Stimulated activated CD4-positive, alpha-beta T cell treated with anti-CD3 and anti-CD28 coated beads, Interleukin-2, amount 100 ng/mL, for 4 hours (primary cell): ENCODE data around the gene SDK2.
A peak's percentile ranks its signal among the peaks of the same experiment; 100 is the strongest.

Experiments
- DNase-seq: peaks from one replicate; pipeline ENCODE4 v3.0.0-alpha.2; 2020; ENCODE audit warnings: low read depth

Gene SDK2

DNA sequence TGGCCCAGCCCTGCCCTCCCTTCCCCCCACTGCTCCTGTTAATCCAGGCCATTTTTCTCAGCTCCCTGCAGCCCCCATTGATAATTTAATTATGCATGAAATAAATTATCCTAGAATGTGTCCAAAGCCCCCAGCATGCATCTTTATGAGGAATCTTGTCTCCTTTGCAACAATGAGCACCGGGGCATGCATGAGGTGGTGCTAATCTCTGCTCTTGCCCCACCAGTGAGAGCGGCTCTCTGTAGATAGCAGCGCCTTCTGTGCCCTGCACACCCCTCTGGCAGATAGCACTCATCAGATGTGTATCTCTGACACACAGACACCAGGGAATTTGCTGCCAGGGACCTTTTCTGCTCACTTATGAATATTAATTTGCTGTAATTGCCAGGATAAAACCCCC is 192.2 kb downstream of the SDK2 start:
- no peak for DNase-seq

DNA sequence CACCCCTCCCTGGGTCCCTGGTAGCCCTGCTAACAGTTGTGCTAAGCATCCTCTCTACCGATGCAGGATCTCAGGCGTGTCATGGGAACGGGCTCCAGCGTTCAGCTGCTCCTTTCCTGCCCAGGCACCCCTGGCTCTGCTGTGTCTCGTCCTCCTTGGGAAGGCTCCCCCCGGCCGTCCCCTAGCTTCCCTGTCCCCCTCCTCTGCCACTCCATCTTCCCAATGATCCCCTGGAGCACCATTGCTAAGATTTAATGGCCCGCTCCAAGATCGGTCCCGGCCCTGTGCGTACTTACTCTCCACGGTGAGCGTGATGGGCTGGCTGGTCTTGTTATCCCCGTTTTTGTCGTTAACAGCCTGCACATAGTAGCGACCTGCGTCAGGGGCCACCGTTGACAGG is 196.9 kb downstream of the SDK2 start:
- no peak for DNase-seq

DNA sequence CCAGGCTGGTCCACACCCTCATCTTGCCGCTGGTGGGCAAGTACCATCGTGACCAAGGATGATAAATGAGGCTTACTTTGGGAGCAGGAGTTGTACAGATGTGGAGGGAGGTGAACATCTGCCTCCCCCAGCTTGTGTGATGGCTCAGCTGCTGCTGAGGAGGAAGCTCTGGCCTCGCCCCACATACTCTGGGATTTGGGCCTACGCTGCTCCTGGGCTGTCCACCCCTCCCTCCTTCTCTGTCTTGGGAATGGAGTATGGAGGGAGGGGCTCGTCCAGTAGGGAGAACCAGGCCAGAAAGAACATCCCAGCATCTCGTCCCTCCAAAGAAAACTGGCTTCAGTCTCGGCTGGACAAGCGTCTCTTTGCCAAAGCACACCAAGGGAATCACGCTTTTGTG is 197.6 kb downstream of the SDK2 start:
- DNase-seq: no peak

DNA sequence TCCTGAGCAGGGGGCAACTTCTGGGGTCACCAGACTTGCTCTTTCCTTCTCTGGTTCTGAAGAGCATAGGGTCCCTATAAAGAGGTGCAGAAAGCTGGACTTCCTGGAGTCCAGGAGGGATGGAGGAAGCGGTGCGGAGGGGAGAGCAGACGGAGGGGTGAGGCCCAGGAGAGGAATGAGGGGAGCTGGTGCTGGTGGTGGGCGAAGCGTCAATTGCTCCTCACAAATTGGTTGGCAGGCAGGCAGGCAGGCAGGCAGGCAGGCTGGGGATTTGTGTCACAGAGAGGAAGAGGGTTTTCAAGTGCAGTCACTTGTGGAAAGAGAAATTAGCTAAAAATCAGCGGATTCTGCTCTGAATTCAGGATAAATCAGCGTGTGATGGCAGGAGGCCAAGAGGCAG is 198.8 kb downstream of the SDK2 start:
- no peak for DNase-seq

DNA sequence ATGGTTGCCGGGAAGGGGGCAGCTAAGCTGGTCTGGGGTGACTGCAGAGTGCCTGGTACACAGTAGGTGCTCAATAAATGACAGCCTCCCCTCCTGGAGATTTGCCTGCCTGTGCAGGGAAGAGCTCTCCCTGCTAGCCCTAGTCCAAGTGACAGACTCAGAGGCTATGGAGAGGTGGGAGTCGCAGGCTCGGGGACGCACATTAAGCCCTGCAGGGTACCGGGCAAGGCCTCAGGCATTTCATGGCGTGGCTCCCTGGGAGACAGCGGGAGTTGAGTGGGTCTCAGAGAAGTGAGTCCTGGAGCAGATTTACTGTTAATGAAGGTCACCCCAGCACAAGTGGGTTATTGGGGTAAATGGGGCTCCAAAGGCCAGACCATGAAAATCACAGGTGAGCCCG is 200.2 kb downstream of the SDK2 start:
- no peak for DNase-seq

DNA sequence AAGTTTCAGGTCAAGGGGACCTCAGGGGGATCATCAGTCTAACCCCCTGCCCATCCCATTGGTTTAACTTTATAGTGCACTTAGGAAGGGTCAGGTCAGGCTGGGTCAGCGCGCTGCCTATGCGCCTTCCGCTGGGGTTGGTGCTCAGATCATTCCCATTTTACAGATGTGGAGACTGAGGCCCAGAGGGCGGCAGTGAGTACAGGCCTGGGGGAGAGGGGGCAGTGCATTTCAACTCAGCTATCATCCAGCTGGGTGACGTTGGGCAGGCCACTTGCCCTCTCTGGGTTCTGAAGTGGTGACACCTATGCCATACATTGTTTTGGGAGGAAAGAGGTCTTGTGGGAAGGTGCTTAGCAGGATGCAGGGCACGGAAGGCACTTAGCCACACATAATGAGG is 204.6 kb downstream of the SDK2 start:
- DNase-seq: no peak

DNA sequence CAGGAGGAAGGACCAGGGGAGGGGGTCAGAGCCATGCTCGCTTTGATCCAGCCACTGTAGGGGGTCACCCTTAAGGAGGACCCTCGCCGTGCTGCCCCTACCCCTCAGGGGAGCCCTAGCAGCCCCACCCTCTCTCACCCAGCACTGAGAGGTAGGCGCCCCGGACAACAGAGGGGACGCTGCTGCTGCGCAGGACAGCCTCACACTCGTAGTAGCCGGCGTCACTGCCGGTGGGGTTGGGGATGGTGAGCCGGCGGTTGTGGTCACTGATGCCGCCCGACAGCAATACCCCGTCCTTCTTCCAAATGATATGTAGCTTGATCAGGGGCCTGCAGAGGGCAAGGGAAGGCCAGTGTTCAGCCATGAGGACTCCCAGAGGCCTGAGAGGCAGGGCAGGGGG is 206.4 kb downstream of the SDK2 start:
- DNase-seq: no peak

DNA sequence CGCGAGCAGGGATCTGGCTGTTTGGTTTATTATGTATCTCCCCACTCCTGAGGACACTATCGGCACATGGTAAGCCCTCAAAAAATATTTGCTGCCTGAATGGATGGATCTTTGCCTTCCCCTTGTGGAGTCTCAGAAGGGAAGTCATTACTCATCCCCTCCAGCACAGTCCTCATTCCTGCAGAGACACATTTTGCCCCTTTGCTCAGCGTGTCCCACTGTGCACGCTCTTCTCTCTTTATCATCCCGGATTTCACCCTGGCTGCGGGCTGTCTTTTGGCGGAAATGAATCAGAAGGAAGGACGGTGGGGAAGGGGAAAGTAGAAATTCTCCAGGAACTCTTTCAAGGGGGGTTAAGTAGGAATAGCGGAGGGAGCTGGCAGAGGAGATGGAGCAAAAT is 207.3 kb downstream of the SDK2 start:
- no peak for DNase-seq

DNA sequence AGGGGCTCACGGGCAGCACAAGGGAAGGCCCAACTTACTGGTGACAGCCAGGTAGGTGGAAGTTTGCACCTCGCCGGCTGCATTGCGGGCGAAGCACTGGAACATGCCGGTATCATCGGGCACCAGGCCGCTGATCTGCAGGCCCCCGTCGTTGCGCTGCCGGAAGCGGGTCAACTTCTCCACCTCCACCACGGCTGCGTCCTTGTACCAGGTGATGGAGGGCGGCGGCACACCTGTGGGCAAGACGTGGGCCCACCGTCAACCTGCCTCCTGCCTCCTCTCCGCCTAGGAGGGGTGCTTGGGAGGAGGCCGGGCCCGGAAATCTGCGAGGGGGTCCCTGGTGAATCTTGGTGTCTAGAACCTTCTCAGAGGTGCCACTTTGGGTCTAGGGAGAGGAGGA is 208.8 kb downstream of the SDK2 start:
- DNase-seq: no peak

DNA sequence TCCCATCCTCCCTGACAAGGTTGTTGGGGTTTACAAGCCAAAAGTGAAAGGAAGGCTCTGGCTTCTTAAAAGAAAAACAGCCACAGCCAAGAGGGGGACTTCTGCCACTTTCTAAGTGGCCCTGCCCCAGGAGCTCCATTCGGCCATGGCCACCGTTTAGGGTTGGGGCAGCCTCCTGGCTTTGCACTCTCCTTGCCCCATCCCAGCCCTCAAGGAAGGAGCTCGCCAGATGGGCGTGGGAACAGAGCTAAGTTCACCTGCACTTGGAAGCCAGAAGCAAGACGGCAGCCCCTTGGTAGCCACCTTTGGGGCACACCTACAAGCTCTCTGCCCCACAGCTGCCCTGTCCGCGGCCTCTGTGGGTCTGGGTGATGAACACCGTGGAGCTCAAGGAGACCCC is 210.1 kb downstream of the SDK2 start:
- no peak for DNase-seq

DNA sequence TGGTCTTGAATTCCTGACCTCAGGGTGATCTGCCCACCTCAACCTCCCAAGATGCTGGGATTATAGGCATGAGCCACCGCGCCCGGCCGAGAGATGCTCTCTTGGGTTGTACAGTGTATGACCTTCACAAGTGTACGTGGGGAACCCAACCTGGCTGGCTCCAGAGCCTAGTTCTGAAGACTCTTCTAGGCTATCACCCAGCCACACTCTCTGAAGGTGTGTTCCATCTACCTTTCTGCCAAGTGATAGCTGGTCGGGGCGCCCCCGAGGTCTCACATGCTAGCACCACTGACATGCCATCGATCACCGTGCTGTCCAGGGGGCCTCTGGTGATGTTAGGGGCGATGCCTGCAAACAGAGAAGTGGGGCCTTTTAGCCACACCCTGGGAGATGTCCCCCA is 210.7 kb downstream of the SDK2 start:
- no peak for DNase-seq

DNA sequence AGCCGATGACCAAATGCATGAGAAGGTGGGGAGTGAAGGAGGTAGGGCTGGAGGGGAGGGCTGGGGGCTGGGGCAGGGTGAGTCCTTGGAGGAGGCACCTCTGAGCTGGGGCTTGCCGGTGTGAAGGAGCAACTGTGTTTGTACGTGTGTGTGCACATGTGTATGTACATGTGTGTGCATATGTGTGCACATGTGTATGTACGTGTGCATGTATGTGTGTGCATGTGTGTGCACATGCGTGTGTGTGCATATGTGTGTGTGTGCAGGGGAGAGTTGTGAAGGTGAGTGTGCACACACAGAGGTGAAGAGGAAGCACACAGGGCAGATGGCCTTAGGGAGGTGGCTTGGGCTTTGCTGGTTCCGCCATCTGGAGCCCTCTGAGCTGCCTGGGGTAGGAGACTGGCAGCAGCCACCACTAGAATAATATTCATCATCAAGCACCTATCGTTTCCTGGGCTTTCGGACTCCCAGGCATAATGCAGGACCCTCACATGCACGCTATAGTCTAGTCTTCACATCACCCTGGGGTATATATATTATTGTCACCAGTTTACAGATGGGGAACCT is 211.5 kb downstream of the SDK2 start:
- DNase-seq: no peak

DNA sequence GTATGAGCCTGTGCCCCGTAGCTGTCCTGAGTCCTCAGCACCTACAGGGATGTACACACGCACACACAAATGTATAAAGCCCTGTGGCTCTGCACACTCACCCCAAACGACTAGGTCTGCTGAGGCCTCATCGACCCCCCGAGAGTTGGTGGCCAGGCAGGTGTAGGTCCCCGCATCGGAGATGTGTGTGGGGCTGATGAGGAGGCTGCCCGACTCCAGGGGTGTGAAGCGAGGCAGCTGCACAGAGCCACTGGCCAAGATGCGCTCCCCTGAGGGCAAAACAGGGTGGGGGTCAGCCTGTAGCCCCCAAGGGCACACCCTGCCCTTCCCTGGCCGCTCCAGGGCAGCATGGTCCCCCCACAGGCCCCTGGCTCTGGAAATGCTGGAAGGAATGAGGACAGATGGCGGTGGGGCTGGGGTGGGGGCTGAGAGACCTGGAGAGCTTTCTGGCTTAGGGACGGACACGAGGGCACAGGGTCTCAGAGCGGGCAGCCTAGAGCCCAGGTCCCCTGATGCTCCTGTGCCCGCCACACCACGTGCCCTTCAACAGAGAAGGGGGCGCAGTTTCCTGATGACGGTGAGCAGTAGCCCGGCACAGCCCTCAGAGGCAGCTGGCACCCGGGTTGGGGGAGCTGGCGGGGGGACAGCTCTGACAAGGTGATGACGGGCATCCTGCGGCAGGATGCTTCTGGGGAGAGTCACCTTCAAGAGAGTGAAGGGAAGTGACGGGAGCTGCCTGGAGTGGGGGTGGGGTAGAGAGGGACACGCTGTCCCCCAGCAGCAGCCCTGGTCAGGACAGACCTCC is 212.6 kb downstream of the SDK2 start:
- DNase-seq: no peak

DNA sequence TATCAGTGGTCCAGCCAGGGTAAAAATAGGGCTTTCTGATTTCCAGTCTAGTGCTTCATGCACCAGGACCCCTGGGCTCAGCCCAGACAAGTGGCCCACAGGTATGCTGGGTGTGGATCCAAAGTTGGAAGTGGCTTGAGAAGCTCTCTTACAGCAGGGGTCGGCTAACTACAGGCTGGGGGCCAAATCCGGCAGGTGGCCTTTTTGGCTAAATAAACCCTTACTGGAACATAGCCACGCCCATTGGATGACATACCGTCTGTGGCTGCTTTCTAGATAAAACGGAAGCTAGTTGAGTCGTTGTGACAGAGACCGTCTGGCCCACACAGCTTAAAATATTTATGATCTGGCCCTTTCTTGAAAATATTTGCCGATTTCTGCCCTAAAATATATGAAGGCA is 213.4 kb downstream of the SDK2 start:
- no peak for DNase-seq

DNA sequence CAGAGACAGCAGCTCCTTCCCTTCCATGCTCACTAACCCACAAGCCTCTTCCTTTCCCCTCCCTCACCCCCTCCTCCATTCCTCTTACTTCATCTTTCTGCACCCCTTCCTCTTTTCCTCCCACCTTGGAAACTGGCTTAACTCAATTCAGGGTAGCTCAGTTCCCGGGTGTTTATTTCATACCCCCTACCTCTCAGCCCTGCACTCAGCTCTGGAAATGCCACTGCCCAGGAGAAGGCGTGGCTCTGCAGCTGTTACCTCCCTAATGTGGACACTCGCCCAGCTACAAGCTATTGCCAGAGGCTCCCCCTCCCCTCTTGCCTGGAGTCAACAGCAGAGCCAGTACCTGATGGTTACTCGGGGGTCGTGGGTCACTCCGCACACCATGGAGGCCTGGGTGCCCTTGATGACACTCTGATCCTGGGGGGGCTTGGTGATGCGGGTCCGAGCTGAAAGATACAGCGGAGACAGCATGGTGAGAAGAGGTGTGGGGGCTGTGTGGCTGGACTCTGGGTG is 214.0 kb downstream of the SDK2 start:
- DNase-seq: no peak

DNA sequence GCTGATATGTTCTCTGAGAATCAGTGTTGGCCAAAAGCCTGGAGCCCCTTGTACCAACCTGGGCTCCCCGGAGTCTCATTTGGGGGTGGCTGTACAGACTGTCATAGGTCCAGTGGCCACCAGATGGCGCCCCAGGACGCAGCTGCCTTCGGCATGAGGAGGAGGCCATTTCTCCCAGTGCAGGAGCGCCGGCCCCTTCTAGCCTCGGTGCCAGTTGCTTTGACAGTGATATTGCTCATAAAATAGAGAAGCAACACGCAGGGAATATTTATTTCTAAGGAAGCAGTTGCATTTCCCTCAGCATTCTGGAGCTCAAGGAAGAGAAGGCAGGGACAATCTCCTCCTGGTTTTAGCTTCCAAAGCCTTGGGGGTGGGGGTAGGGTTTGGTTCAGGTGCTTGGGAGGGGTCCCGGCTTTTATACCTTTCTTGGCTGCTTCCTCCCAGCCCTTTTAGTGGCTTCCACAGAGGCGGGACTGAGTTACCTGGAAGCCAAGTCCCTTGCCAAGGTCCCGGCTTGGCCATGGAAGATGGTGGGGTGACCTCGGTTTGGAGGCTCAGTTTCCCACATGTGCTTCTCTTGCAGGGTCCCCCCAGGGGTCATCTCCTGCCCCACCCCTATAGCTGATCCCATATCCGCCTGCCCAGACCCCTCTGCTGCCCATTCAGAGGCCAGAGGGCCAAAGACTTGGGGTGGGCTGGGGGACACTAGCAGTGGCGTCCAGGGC is 214.6 kb downstream of the SDK2 start:
- peak; percentile 78 for DNase-seq

DNA sequence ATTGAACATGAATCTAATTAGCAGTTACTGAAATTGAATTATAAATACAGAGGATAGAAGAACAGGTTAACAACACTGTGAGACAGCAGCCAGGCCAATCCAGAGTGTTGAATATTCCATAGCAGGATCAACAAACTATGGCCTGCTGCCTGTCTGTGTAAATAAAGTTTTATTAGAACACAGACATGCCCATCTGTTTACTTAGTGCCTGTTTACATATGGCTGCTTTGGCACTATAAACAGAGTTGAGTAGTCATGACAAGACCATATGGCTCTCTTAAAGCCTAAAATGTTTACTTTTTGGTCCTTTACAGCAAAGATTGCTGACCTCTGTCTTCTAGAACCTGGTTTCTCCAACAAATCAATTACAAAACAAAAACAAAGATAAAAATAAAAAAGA is 217.0 kb downstream of the SDK2 start:
- DNase-seq: no peak

DNA sequence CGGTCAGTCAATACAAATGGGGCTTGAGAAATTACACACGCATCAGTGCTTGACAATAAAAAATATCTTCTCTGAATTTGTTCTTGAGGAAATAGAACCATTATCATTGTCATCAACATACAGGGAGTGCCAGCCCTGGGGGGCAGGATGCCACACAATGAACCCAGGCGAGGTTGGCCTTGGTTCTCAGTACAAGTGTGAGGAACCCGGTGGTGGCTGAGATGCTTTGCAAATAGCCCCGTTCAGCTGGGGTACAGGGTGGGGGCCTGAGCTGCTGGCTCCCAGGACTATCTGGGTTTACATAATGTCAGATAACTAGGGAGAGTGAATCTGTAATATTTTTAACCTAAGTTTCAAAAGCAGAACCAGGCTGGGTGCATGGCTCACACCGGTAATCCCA is 219.7 kb downstream of the SDK2 start:
- DNase-seq: no peak

DNA sequence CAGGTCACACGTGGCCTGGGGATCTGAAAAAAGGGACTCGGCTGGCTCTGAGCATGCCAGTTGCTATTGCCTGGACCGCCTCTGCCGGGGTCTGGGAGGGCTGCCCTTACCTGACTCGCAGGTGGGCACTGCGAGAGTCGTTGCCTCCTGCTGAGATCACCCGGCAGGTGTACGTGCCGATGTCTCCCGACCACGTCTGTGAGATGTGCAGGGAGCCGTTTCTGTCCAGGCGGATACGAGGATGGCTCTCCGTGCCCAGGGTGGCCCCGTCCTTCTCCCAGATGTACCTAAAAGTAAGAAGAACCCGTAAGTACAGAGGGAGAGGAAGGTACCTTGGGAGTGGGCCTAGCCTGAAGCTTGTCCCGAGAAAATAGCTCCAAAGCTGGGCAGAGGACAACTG is 220.4 kb downstream of the SDK2 start:
- no peak for DNase-seq

DNA sequence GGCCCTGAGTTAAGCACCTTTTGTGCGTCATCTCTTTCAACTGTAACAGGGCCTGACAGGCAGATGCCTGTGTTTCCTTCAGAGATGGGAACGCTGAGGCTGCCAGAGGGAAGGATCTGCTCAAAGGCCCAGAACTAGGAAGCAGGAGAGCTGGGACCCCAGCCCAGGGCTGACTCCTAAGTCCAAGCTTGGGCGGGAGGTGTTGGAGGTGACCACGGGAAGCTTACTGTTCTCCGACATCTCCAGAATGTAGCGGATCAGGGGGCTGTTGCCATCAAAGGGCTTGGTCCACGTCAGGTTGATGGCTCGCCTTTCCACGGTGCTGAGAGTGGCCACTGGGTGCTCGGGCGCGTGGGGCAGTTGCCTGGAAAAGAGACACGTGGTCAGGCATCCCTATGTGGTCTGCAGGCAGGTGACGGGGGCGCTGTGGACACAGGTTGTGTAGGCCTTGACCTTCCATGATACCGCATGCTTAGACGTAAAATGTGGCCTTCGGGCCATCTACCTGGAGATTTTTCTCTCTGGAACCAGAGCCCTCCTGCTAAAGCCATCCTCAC is 221.0 kb downstream of the SDK2 start:
- no peak for DNase-seq

DNA sequence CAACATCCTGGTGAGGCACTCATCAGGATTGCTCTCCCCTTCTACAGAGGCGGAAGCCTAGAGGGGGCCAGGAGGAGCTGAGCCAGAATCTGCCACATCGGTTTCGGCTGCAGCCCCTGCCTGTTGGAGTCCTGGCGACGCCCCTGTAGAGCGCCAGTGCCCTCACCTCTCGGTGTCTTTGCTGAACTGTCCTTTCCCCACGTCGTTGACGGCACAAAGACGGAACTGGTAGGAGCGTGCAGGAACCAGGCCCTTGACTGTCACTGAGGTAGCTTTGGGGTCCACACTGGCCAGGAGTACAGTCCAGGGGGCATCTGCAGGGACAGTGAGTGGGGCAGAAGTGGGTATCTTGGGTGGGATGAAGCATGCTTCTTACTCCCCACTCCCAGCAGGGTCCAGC is 222.1 kb downstream of the SDK2 start:
- no peak for DNase-seq

DNA sequence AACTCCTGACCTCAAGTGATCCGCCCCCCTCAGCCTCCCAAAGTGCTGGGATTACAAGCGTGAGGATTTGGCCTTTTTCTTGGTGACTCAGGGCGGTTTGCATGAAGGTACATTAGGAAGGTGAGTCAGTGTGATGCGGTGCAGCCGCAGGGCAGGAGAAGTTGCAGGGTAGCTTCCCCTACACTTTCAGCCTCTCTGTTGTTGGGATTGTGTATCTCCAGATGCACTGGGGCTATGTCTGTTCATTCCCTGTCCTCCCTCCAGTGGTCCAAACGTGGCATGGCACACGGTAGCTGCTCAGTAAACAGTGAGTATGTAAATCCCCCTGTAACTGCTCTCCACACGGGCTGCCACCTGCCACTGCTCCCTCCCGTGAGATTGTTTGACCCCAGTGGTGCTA is 223.3 kb downstream of the SDK2 start:
- DNase-seq: no peak

DNA sequence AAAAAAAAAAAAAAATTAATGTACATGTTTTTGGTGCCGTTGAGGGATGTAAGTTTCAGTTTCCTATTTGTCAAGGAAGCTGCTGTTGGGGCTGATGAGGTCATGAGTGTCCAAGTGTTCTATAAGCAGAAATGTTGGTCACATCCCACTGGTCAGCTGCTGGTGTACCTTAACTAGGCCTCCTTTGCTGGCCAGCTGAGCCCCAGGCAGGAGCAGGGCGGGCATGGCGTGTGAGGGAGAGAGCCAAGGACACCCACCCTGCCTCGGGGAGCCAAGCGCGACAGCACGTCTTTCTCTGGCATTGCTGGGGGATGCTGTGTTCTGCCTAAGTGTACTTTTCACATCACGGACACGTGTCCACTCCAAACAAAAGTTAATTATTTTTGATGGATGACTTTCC is 224.4 kb downstream of the SDK2 start:
- no peak for DNase-seq
